ENCODE data around the gene LRCH4. TPM values are rescaled to one million over a fixed set of nuclear protein-coding genes. Genes with fewer than 3 reads are reported as not detected.
A peak's percentile ranks its signal among the peaks of the same experiment; 100 is the strongest.
"Not testable (repeated sequence)": the region's sequence is repeated elsewhere in the genome, so short reads cannot be mapped to it uniquely, and the experiment has no call there.

The LRCH4 gene
- total RNA-seq, 1 donor from 2014 or later = 42.0 TPM

DNA sequence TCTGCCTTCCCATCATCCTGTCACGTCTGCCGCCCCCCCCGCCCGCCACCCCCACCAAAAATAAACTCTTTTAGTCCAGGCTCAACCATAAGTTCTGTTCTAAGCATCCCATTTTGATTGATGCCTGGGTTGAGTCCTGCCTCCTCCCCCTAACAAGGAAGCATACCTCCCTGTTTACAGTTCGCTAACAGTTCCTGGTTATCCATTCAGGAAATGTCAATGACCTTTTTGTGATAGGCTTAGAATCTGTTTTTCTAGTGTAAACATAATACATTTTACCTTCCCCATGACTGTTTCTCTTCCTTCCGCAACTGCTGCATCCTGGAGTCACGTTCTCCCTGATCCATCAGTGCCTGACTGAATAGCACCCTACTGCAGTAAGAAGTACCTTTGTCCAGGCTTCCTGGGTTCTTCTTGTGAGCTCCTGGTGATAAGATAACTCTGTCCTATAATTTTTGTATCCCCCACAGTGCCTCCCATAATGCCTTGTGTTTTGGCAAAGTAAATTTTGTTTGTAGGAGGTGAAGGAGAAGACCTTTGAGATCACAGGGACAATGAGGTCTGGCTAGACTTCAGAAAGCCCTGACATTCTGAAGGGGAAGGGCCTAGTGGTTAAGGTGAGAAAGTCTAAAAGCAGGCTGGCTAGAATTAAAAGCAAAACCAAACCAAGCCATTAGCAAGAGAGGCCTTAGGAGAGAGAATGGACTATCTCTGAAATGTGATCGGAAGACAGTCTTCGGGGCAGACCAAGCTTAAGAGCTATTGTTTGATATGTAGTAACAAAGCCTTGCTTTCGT is 39.6 kb downstream of the LRCH4 start:
- Mint-ChIP-seq H3K4me1 (ENCODE audit: low read depth) (peaks cover 55% of the 10 kb centered on the region), H3K9me3 (ENCODE audit: low read depth) (no peaks in the 10 kb centered on the region), H3K27ac (ENCODE audit: unreplicated experiment) (peak overlapping the region; percentile 93), H3K4me3 (ENCODE audit: unreplicated experiment) (peak overlapping the region; percentile 14), H3K27me3 (ENCODE audit: low read depth) (no peaks in the 10 kb centered on the region), H3K36me3 (ENCODE audit: low read depth) (peaks cover 2% of the 10 kb centered on the region)
- DNase-seq (ENCODE audit: low spot score) = no peak
- no peak for TF ChIP-seq CTCF (IDR thresholded peaks at IDR 0.05)

DNA sequence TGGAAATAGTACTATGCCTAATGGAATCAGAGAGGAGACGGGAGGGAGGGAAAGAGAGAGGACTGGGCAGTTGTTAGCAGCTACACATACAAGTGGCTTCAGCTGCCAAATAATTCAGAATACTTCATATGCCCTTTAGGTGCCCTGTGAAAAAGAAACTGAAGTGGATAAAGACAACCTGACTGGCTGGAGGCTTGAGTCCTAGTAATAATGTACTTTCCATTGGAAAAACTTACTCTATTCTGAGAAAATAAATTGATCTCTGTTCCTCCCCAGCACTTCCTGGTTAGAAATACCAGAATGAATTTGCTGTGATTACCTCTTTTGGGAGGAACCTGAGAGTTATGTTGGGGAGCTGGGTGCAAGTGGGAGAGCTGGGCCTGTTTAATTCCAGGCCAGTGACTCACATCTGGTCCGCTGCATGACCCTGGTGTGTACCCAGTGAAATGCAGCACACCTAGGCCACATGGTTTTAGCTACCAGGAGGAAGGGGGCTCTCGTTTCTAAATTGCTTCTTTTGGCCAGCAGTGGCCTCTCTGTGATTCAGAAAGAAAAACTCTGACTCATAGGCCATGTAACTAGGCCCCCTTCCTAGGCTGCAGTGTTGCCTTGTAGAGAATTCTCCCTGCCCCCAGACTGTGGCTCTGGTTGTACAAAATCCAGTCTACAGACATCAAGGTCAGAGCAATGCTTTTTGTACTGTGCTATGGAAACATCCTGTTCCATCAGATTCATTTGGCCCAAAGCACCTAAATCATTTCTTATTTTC is 40.4 kb downstream of the LRCH4 start:
- Mint-ChIP-seq H3K27me3 (ENCODE audit: low read depth) (no peaks in the 10 kb centered on the region), H3K36me3 (ENCODE audit: low read depth) (peaks cover 2% of the 10 kb centered on the region), H3K27ac (ENCODE audit: unreplicated experiment) (peak overlapping the region; percentile 93), H3K9me3 (ENCODE audit: low read depth) (no peaks in the 10 kb centered on the region), H3K4me1 (ENCODE audit: low read depth) (peaks cover 55% of the 10 kb centered on the region), H3K4me3 (ENCODE audit: unreplicated experiment) (peak overlapping the region; percentile 14)
- peak; percentile 62 for TF ChIP-seq CTCF (IDR thresholded peaks at IDR 0.05)
- DNase-seq (ENCODE audit: low spot score) = no peak

GRCh38 chr7:100544967-100545359 is 41.0 kb downstream of the LRCH4 start:
- Mint-ChIP-seq H3K27ac (ENCODE audit: unreplicated experiment) (peak overlapping the region; percentile 93), H3K4me3 (ENCODE audit: unreplicated experiment) (no peak overlapping the region), H3K9me3 (ENCODE audit: low read depth) (no peaks in the 10 kb centered on the region), H3K36me3 (ENCODE audit: low read depth) (no peaks in the 10 kb centered on the region), H3K27me3 (ENCODE audit: low read depth) (no peaks in the 10 kb centered on the region), H3K4me1 (ENCODE audit: low read depth) (peaks cover 57% of the 10 kb centered on the region)
- TF ChIP-seq CTCF (IDR thresholded peaks at IDR 0.05) = no peak
- no peak for DNase-seq (ENCODE audit: low spot score)

- H3K4me1 Mint-ChIP-seq (ENCODE audit: low read depth) = peaks cover 61% of the 10 kb centered on the region
- no peaks in the 10 kb centered on the region for H3K27me3 Mint-ChIP-seq (ENCODE audit: low read depth)
- no peak for TF ChIP-seq CTCF (IDR thresholded peaks at IDR 0.05)
- H3K36me3 Mint-ChIP-seq (ENCODE audit: low read depth) = no peaks in the 10 kb centered on the region
- peak overlapping the region; percentile 93 for H3K27ac Mint-ChIP-seq (ENCODE audit: unreplicated experiment)
- no peak overlapping the region for H3K4me3 Mint-ChIP-seq (ENCODE audit: unreplicated experiment)
- DNase-seq (ENCODE audit: low spot score) = no peak
- no peaks in the 10 kb centered on the region for H3K9me3 Mint-ChIP-seq (ENCODE audit: low read depth)
These were observed 41.5 kb downstream of the LRCH4 start for GRCh38 chr7:100544386-100544785.

GRCh38 chr7:100543586-100543985 is 42.3 kb downstream of the LRCH4 start:
- no peak overlapping the region for H3K4me3 Mint-ChIP-seq (ENCODE audit: unreplicated experiment)
- H3K9me3 Mint-ChIP-seq (ENCODE audit: low read depth) = no peaks in the 10 kb centered on the region
- H3K36me3 Mint-ChIP-seq (ENCODE audit: low read depth) = no peaks in the 10 kb centered on the region
- no peaks in the 10 kb centered on the region for H3K27me3 Mint-ChIP-seq (ENCODE audit: low read depth)
- peaks cover 63% of the 10 kb centered on the region for H3K4me1 Mint-ChIP-seq (ENCODE audit: low read depth)
- peak overlapping the region; percentile 15 for H3K27ac Mint-ChIP-seq (ENCODE audit: unreplicated experiment)
- DNase-seq (ENCODE audit: low spot score) = no peak
- no peak for TF ChIP-seq CTCF (IDR thresholded peaks at IDR 0.05)

DNA sequence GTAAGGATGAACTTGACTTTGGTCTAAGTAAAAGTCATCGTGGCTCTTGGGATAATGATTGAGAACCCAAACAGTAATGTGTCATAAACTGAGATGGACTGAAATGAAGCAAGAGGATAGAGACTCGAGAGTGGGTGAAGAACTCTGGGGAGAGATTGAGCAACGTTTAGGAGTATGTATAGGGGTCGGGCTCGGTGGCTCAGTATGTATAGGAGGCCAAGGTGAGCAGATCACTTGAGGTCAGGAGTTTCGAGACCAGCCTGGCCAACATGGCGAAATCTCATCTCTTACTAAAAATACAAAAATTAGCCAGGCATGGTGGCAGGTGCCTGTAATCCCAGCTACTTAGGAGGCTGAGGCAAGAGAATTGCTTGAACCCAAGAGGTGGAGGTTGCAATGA is 44.6 kb downstream of the LRCH4 start:
- H3K9me3 Mint-ChIP-seq (ENCODE audit: low read depth); H3K4me3 Mint-ChIP-seq (ENCODE audit: unreplicated experiment); DNase-seq (ENCODE audit: low spot score); H3K36me3 Mint-ChIP-seq (ENCODE audit: low read depth); H3K27ac Mint-ChIP-seq (ENCODE audit: unreplicated experiment); H3K27me3 Mint-ChIP-seq (ENCODE audit: low read depth): not testable (repeated sequence)
- peaks cover 46% of the 10 kb centered on the region for H3K4me1 Mint-ChIP-seq (ENCODE audit: low read depth)
